HG02623 (cell line): ENCODE measurements around the gene PPP2R3C.
"Not testable (repeated sequence)": the region's sequence is repeated elsewhere in the genome, so short reads cannot be mapped to it uniquely, and the experiment has no call there.

Experiments
- ATAC-seq: cut with Tn5 transposase; IDR thresholded peaks from one replicate; pipeline ENCODE4 v1.9.1; 2021; ENCODE audit warnings: moderate library complexity; ENCODE audit not compliant: unreplicated experiment

PPP2R3C gene

DNA sequence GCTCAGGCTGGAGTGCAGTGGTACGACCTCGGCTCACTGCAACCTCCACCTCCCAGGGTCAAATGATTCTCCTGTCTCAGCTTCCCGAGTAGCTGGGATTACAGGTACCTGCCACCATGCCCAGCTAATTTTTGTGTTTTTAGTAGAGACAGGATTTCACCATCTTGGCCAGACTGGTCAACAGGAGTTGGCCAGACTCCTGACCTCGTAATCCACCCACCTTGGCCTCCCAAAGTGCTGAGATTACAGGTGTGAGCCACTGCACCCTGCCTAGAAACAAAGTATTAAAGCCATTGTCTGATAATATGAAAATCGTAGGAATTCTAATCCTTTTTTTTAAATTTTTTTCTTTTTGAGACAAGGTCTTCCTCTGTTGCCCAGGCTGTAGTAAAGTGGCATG lies 56.1 kb downstream of the PPP2R3C start:
- not testable (repeated sequence) for ATAC-seq

DNA sequence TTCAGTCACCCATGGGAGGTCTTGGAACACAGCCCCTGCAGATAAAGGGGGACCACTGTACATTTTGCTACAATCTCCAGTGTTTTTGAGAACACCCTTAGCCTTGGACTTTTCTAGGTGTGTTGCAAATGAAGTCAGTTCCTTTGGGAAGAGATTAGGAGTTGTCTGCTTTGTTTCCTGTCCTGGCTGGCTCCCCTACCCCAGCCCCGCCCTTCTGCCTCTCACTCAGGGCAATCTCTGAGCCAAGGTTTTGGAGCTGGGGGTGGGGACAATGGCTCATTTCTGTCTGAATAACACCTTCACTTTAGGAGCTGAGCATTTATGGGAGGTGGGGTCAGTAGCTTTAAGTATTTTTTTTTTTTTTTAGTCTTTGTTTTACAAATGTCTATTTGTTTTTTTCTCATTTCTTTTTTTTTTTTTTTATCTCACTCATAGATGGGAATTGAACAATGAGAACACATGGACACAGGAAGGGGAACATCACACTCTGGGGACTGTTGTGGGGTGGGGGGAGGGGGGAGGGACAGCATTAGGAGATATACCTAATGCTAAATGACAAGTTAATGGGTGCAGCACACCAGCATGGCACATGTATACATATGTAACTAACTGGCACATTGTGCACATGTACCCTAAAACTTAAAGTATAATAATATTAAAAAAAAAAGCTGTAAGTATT lies 60.5 kb downstream of the PPP2R3C start:
- ATAC-seq = not testable (repeated sequence)

DNA sequence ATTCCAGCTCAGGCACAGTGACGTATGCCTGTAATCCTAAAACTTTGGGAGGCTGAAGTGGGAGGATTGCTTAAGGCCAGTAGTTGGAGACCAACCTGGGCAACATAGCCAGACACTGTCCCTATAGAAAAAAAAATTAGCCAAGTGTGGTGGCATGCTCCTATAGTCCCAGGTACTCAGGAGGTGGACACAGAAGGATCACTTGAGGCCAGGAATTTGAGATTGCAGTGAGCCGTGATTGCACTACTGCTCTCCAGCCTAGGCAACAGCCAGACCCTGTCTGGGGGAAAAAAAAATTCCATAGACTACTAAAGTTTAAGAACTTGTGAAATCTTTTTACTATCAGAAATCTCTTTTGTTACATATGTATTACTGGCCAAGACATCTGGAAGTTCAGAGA lies 69.2 kb downstream of the PPP2R3C start:
- no peak for ATAC-seq

DNA sequence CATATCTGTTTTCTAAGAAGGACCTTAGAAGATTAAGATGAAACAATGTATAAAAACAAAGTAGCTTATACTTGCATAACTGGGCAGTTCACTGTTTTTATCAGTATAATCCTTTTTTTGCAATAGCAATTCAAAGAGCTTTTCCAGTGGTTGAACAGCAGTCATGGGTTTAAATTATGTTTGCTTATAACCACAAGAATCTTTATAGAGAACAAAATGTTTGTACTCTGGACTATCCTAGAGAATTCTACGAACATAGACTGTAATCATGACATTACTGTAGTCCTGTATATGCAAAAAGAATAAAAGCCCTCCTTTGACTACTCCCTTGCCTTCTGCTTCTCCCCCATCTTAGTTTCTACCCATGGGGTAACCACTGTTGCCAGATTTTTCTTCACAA lies 70.0 kb downstream of the PPP2R3C start:
- ATAC-seq = no peak

DNA sequence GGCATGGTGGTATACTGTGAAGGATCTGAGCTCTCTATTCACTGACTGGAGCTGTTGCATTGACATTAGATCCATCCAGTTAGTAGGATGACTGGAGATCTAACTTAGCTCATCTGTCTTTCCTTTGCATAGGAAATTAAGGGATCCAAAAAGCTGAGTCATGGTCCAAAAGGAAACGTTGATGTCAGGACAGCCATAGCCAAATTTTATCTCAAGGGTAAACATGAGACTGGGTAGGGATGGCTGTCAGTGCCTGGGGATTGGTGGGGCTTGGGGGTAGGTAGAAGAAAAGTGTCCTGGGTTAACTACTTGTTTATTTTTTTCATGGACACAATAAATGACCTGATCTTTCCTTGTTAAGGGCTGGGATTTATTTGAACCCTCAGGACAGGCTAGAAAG lies 71.1 kb downstream of the PPP2R3C start:
- no peak for ATAC-seq

DNA sequence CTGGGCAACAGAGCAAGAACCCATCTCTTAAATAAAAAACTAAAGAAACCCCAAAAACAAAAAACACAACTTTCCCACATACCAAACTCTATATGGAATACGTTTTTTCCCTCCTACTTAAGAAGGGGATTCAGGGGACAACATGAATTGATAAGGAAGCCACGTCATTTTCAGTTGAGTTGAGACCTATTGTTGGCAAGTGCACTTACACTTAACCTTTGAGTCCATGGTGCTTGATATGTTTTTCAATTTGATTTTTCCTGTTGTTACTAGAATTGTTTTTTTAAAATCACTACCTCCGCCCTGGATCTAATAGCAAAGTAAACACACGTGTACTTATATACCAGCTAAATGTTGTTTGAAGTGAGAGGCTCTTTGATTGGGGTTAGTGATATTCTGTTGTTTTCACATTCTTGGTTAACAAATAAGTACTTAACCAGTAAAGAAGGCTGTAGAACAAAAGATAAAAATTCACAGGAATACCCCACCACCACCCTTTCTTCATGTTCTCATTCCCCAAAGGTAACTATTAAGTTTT lies 73.7 kb downstream of the PPP2R3C start:
- no peak for ATAC-seq

DNA sequence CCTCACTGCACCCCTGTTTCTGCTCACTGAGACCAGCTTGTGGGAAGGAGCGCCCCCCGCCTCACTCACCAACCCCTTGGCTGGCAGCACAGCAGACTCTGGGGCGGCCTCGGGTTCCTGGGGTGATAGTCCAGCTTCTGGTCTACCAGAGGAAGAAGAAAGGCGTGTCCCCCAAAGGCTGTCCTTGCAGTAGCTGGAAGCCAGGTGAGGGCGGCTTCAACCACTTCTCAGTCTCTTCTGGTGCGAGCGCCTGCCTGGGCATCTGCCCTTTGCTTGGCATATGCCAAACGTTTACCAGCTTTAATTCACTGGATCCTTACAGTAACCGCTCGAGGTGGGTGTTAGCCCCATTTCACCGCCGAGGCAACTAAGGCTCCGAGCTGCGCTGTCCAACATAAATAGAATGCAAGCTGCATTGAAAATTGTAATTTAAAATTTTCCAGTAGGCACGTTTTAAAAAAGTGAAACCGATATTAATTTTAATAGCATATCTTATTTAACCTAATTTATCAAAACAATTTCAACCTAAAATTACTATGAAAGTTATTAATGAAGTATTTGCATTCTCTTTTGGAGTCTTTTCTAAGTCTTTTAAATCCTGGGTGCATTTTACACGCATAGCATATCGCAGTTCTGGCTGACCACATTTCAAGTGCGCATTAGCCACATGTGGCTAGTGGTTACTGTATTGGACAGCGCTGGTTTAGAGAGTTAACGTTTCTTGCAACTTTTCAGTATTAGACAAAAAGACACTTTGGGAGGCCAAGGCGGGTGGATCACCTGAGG lies 74.8 kb downstream of the PPP2R3C start:
- ATAC-seq = peak; percentile 11

DNA sequence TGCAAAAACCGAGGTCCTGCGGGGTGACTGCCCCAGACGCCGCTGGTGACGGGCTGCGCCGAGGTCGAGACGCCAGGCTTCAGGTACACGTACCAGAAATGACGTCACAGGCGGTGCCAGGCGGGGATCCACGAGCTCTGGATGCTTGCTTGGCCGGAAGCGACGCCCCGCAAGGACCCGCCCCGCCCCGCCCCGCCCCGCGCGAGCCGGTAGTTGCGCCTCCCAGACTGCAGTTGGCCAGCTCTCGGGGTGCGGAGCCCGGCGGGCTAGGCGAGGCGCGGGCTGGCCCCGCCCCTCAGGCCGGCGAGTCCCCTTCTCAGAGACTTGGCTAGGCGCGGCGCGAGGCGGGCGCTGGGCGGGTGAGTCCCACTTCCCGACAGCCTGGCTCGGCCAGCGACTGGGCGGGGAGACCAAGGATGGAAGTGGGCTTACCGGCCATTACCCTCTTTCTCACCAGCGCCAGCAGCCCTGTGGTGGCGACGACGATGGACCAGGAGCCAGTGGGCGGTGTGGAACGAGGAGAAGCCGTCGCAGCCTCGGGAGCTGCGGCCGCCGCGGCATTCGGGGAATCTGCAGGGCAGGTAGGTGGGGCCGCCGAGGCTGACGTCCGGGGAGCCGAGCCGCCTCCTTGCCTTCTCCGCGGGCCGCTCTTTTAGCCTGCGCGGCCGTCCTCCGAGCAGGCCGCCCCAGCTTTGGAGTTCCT lies 75.6 kb downstream of the PPP2R3C start, which contains the start of gene FAM177A1:
Gene FAM177A1 (plus strand): TSS at position 225 of the 703 bp plus-strand sequence. CDS start 192 bp downstream, at position 417.
- peak; percentile 90 for ATAC-seq

DNA sequence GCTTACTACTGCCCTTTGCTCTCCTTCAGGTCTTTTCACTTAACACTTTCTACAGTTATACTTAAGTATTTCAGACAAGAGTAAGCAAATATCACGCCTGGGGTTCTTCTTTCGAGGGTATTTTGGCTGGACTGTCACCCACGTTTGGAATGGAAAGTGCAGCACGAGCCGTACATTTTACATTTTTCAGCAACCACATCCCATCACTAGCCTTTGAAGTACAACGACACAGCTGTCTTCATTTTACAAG lies 76.1 kb downstream of the PPP2R3C start:
- no peak for ATAC-seq

DNA sequence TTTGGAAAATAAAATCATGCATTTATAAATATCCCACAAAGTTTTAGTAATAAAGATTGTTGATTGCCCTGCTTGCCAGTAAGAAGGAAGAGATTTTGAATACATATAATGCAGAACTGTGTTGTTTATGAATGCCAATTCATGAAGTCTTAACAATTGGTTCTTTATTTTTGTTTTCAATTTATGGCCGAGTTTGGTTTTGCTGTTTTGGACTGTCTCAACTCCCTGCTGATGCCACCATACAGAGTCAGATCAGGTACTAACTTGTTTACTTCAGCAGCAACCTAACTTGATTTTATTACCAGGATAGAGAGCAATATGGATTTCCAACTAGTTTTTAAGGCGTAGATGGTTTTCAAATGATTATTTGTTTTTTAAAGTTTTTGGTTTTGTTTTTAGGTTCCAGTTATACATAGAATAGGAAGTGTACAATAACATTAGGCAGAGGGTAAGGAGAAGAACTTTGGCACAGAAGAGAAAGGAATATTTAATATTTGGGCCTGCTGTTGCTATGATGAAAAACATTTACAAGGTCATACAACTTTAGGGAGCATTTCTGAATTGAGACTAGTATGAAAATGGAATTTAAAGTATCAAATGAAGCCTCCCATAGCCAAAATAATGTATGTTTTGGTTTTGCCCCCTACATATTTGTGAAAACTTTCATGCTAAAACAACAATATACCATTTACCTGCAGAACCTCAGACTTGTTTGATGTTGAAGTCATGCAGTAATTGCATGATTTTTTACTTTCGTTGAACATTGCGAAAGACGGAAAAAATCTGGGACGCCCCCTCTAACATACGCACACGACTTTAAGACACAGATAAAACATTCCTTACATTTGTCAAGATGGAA lies 76.6 kb downstream of the PPP2R3C start:
- no peak for ATAC-seq

DNA sequence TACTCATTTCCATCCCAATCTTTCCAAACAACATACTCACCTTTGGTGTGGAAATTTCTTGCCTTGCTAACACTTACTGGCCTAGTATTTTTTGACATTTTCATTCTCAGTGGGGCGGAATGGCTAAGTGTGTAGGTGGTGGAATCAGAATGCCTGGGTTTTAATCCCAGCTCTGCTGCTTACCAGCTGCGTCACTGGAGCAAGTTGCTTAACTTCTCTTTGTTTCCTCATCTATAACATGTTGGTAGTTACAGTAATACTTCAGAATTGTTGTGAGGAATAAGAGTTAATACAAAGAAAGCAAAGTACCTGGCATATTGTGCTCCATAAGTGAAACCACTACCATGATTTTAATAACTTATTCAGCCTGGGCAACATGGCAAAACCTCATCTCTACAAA lies 78.7 kb downstream of the PPP2R3C start:
- no peak for ATAC-seq

DNA sequence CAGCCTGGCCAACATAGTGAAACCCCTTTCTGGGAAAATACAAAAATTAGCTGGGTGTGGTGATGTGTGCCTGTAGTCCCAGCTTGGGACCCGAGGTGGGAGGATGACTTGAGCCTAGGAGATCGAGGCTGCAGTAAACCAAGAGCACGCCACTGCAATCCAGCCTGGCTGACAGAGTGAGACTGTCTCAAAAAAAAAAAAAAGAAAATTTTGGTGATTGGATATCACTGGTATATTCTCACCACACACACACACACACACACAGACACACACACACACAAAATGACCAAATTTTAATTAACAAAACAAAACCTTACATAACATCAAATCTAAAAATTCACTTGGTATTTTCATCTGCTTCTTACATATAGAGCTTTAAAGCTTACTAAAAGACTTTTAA lies 79.2 kb downstream of the PPP2R3C start:
- no peak for ATAC-seq

DNA sequence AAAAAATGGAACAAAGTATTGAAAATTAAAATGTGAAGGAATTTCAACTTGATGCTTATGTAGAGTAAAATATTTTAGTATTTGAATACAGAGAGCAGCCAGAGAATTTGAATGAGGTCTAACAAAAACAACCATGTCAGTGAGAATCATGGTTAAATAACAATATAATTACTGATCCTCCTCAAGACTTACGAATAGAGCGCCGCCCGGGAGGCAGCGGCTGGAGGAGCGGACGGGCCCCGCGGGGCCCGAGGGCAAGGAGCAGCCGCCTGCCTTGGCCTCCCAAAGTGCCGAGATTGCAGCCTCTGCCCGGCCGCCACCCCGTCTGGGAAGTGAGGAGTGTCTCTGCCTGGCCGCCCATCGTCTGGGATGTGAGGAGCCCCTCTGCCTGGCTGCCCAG lies 83.5 kb downstream of the PPP2R3C start:
- not testable (repeated sequence) for ATAC-seq
